Testis (tissue), 2 donors: ENCODE results near the gene NRP2.

ENCODE experiments used
- CTCF ChIP-seq, 3 experiments: fragments of 450-650 bp in 2 of 3; fragments of 200-600 bp in 1 of 3; sonication (generic) in 1 of 3; IDR thresholded peaks; one replicate each; pipeline ENCODE4 v1.5.1; 2016 to 2019; ENCODE audit warnings: antibody characterized with exemption in 3 of 3, mild to moderate bottlenecking in 2 of 3, moderate library complexity in 1 of 3
- POLR2A ChIP-seq: fragments of 450-650 bp; IDR thresholded peaks from one replicate; pipeline ENCODE4 v1.6.1; 2017; ENCODE audit warnings: antibody characterized with exemption, mild to moderate bottlenecking, moderate library complexity

GRCh38 chr2:205811387-205811786, 129.1 kb downstream of the NRP2 start:
- TF ChIP-seq CTCF (IDR thresholded peaks at IDR 0.05) (no peak), POLR2A (no peak)
